Fibroblast of villous mesenchyme (primary cell): ENCODE measurements around the gene PTAR1. TPM values are rescaled to one million over a fixed set of nuclear protein-coding genes. Genes with fewer than 3 reads are reported as not detected.

ENCODE experiments used
- DNase-seq: peaks from one replicate; pipeline ENCODE4 v3.0.0-alpha.2; 2010; ENCODE audit warnings: low read depth
- H3K4me3 ChIP-seq: 2 replicates; pipeline ENCODE4 v1.5.1; 2011; ENCODE audit warnings: low read depth, mild to moderate bottlenecking, low read length
- CTCF ChIP-seq: IDR thresholded peaks from 2 replicates; pipeline ENCODE4 v1.5.1; 2012; ENCODE audit warnings: low read depth, mild to moderate bottlenecking, low read length; ENCODE audit not compliant: insufficient read depth
- total RNA-seq: library from RNA; depleted of rRNA; stranded (reverse); fragments of >200 nt; gene quantifications from 2 replicates; pipeline ENCODE4 v1.2.3, GENCODE V29; 2012

Gene PTAR1
- total RNA-seq, 1 donor: 117 TPM

DNA sequence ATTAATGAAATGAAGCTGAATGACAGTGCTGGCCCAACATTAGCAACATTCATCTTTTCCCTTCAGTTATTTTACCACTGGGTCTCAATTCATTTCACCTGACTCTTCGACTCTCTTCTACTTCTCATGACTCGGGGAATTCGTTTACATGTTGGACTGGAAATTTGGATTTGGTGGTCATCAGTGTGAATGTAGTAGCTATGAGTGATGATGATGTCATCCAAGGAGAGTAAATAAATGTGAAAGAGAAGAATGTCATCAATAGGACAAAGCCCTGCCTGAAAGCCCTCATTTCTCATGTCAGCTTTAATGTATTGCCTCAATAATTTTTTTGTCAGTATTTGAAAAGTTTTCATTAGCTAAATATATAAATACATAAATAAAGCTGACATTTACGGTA, 38.9 kb upstream of the PTAR1 start:
- no peak for TF ChIP-seq CTCF
- DNase-seq: no peak
- no peak overlapping the region for H3K4me3 ChIP-seq

DNA sequence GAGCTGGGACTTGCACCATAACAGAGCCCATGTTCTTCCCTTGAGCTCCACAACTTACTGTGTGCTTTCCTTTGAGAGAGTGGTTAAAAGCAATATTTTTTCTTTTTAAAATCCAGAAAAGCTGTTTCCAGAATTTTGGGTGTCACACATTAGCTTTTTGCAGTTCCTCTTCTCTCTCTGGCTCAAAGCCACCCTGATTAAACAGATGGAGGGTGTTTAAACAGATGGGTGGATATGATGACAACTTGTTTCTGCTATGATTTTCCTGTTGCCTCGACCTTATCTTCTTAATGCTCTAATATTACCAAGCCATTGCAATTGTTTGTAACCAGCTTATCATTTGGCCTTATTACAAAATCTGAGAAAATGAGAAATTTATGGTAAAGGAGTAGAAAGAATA, 37.9 kb upstream of the PTAR1 start:
- no peak overlapping the region for H3K4me3 ChIP-seq
- TF ChIP-seq CTCF: no peak
- no peak for DNase-seq

DNA sequence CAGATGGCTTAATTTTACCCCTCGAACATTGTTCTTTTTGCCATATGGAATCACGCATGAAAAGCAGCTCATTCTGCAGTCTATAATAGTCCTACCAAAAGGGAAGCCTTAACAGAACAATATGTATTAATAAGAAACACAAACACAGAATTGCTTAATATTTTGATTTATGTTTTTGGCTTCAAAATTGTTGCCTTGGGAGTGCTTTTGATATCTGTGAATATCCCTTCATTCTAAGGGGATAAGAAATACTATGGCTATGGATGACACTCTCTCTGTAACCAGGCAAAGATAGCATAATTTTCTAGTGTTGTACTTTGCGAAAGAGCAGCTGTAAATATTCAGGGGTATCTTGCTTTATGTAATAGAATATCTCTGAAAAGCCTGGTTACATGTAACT, 34.5 kb upstream of the PTAR1 start:
- no peak overlapping the region for H3K4me3 ChIP-seq
- no peak for TF ChIP-seq CTCF
- no peak for DNase-seq

DNA sequence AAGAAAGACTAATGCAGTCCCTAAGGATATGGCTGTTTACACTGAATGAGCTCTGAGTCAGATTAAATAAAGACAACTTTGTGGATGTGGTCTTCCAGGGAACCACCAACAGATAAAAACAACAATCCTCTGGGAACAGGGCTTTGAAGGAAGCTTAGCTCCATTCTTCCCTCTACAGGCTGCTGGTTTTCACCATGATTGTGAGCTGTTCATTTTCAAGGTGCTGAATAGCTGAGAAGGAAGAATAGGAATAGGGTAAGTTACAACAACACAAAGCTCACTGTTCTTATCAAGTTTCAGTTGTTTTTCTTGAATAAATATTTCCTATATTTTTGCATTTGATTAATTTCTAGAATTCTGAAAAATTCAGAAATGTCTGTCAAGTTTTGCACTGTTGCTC, 25.9 kb upstream of the PTAR1 start:
- H3K4me3 ChIP-seq: no peak overlapping the region
- TF ChIP-seq CTCF: peak; percentile 27
- peak; percentile 28 for DNase-seq

DNA sequence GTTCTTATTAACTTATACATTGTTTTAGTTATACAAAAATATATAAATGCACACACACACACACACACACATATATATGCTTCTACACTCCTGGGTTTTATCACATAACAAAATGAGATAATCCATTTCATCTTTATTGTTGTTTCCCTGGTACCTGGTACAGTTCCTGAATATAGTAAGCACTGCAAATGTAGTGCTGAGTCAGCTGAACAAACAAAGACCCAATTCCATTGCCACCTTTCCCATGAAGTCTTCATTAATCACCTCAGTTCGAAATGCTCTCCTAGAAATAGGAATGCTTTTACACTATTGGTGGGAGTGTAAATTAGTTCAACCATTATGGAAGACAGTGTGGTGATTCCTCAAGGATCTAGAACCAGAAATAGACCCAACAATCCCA, 13.4 kb upstream of the PTAR1 start:
- no peak for TF ChIP-seq CTCF
- DNase-seq: no peak
- no peak overlapping the region for H3K4me3 ChIP-seq

GRCh38 chr9:69771775-69772418, 12.1 kb upstream of the PTAR1 start:
- no peak for TF ChIP-seq CTCF
- no peak overlapping the region for H3K4me3 ChIP-seq
- no peak for DNase-seq

DNA sequence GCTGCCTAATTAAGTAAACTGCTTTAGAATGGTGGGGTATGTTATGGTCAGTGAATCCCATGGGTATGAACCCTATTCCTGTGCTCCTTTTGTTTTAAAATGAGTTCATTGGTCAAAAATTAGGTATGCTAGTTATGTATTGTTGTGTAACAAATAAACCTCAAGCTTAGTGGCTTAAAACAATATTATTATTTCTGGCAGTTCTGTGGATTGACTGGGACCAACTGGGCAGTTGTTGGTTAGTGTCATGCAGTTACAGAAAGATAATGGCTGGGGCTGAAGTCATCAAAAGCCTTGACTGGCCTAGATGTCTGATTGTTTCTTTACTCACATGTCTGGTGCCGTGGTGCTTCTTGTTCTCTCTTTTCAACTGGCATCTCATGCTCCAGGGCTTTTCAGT, 8.9 kb upstream of the PTAR1 start:
- no peak for TF ChIP-seq CTCF
- DNase-seq: no peak
- no peak overlapping the region for H3K4me3 ChIP-seq
